Left ventricle myocardium inferior (tissue), 1 donor: Measurements from ENCODE around the gene LRRC74A. TPM values are rescaled to one million over a fixed set of nuclear protein-coding genes. Genes with fewer than 3 reads are reported as not detected.
A peak's percentile ranks its signal among the peaks of the same experiment; 100 is the strongest.

ENCODE experiments used
- DNase-seq: peaks from one replicate; pipeline ENCODE4 v3.0.0-alpha.2; 2020
- H3K27ac ChIP-seq: fragments of 200-600 bp; replicated peaks from 2 replicates; pipeline ENCODE4 v1.8.0; 2021
- H3K27me3 ChIP-seq: fragments of 200-600 bp; 2 replicates; pipeline ENCODE4 v1.8.0; 2021; ENCODE audit warnings: low read depth
- H3K36me3 ChIP-seq: fragments of 200-600 bp; 2 replicates; pipeline ENCODE4 v1.8.0; 2021
- H3K4me1 ChIP-seq: fragments of 200-600 bp; 2 replicates; pipeline ENCODE4 v1.8.0; 2021
- H3K4me3 ChIP-seq: fragments of 200-600 bp; 2 replicates; pipeline ENCODE4 v1.8.0; 2021; ENCODE audit warnings: mild to moderate bottlenecking, moderate library complexity
- H3K9me3 ChIP-seq: fragments of 200-600 bp; replicated peaks from 2 replicates; pipeline ENCODE4 v1.8.0; 2021
- intact Hi-C: fragments of 100-400 bp; cut with micrococcal nuclease; formaldehyde crosslinking; loops from one replicate; pipeline ENCODE4 v1.11.0; 2022
- total RNA-seq: library from RNA; stranded (reverse); fragmentation: NEBNext Ultra II Directional; extraction: Animal tissue kit (Norgen Biotek cat#: 25700); gene quantifications from one replicate; pipeline ENCODE4 v1.2.1, GENCODE V29; 2021
- TF ChIP-seq, protein P1 (sequence below): fragments of 200-600 bp; IDR thresholded peaks from 2 replicates; pipeline ENCODE4 v1.8.0; 2021; ENCODE audit warnings: antibody characterized with exemption, mild to moderate bottlenecking, borderline replicate concordance
- donor health status: DM: no; HTN: yes; CAD: no; lungs with severe emphysema.

Gene LRRC74A
- total RNA-seq, 1 donor from 2014 or later = not detected

GRCh38 chr14:76872796-76873432 lies 46.7 kb downstream of the LRRC74A start:
- H3K27me3 ChIP-seq = peaks cover 10% of the 10 kb centered on the region
- H3K4me1 ChIP-seq = peaks cover 8% of the 10 kb centered on the region
- no peak overlapping the region for H3K27ac ChIP-seq
- no peaks in the 10 kb centered on the region for H3K9me3 ChIP-seq
- intact Hi-C loops = loop anchor here (10.0 kb wide), 1 partner anchor 442 kb away; no protein-coding TSS in a partner anchor
- H3K4me3 ChIP-seq = no peak overlapping the region
- TF ChIP-seq, protein P1, sequence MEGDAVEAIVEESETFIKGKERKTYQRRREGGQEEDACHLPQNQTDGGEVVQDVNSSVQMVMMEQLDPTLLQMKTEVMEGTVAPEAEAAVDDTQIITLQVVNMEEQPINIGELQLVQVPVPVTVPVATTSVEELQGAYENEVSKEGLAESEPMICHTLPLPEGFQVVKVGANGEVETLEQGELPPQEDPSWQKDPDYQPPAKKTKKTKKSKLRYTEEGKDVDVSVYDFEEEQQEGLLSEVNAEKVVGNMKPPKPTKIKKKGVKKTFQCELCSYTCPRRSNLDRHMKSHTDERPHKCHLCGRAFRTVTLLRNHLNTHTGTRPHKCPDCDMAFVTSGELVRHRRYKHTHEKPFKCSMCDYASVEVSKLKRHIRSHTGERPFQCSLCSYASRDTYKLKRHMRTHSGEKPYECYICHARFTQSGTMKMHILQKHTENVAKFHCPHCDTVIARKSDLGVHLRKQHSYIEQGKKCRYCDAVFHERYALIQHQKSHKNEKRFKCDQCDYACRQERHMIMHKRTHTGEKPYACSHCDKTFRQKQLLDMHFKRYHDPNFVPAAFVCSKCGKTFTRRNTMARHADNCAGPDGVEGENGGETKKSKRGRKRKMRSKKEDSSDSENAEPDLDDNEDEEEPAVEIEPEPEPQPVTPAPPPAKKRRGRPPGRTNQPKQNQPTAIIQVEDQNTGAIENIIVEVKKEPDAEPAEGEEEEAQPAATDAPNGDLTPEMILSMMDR = peak; percentile 91
- H3K36me3 ChIP-seq = no peaks in the 10 kb centered on the region
- peak; percentile 58 for DNase-seq

DNA sequence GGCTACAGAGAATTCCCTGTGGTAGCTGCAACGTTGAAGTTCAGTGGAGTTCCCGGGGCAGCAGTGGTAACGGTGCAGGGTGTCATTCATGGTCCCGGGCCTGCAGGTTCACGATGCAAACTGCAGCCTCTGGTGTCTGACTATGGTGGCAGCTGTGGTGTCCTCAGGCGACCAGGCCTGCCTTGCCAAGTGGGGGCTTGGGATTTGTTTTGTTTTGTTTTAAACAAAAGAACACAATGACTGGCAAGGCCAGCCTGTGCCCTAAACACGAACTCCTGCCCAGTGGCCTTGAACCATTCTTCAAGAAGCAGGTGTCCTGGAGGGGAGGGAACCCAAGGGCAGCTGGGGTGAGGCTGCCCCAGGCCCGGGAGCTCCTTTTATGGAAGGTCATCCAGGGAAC lies 48.5 kb downstream of the LRRC74A start:
- Histone ChIP-seq H3K27me3 (no peaks in the 10 kb centered on the region), H3K4me3 (no peak overlapping the region), H3K27ac (no peak overlapping the region), H3K9me3 (no peaks in the 10 kb centered on the region), H3K36me3 (no peaks in the 10 kb centered on the region), H3K4me1 (no peaks in the 10 kb centered on the region)
- TF ChIP-seq, protein P1 = no peak
- no peak for DNase-seq
- intact Hi-C loops = loop anchor here (5.0 to 10.0 kb wide), 2 partner anchors 198 to 440 kb away; no protein-coding TSS in a partner anchor

DNA sequence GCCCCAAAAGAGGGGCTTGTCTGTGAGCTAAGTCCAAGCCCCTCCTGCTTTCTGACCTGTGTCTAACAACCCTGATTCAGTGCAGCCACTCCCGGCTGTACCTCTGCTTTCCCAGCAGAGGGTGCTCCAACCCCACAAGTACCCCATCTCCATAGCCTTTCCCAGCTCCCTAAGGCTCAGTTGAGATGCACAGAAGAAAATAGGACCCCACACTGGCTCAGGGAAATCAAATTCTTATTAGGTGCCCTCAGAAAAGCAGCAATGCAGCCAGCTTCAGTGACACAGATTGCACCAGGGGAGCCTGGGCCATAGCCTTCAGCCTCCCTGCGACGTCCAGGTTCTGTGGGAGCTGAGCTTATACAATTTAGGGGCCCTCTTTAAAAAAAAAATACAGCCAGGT lies 49.9 kb downstream of the LRRC74A start:
- intact Hi-C loops = loop anchor here (5.0 to 10.0 kb wide), 2 partner anchors 196 to 439 kb away; no protein-coding TSS in a partner anchor
- DNase-seq = peak; percentile 43

GRCh38 chr14:76877871-76878270 lies 51.7 kb downstream of the LRRC74A start:
- TF ChIP-seq, protein P1 = no peak
- no peaks in the 10 kb centered on the region for H3K27me3 ChIP-seq
- peaks cover 1% of the 10 kb centered on the region for H3K4me1 ChIP-seq
- H3K36me3 ChIP-seq = no peaks in the 10 kb centered on the region
- no peak for DNase-seq
- H3K4me3 ChIP-seq = no peak overlapping the region
- H3K9me3 ChIP-seq = no peaks in the 10 kb centered on the region
- H3K27ac ChIP-seq = no peak overlapping the region
- intact Hi-C loops = loop anchor here (5.0 to 10.0 kb wide), 2 partner anchors 194 to 437 kb away; no protein-coding TSS in a partner anchor

More for the DNA sequence above, 49.9 kb downstream of the LRRC74A start:
- TF ChIP-seq, protein P1 = peak; percentile 98
- no peaks in the 10 kb centered on the region for H3K4me1 ChIP-seq
- H3K9me3 ChIP-seq = no peaks in the 10 kb centered on the region
- no peak overlapping the region for H3K4me3 ChIP-seq
- no peaks in the 10 kb centered on the region for H3K27me3 ChIP-seq
- no peak overlapping the region for H3K27ac ChIP-seq
- H3K36me3 ChIP-seq = no peaks in the 10 kb centered on the region

- Histone ChIP-seq H3K36me3 (no peaks in the 10 kb centered on the region), H3K4me1 (peaks cover 26% of the 10 kb centered on the region), H3K9me3 (no peaks in the 10 kb centered on the region), H3K4me3 (no peak overlapping the region), H3K27ac (no peak overlapping the region), H3K27me3 (no peaks in the 10 kb centered on the region)
- TF ChIP-seq, protein P1 = no peak
- no peak for DNase-seq
- intact Hi-C loops = no loop called here
These were observed 54.2 kb downstream of the LRRC74A start for GRCh38 chr14:76880449-76880848.
